Measurements from ENCODE around the gene TTYH2. TPM values are rescaled to one million over a fixed set of nuclear protein-coding genes. Genes with fewer than 3 reads are reported as not detected.

Gene TTYH2
- total and polyA plus RNA-seq, 8 donors, result 0.58 to 17.9 (median 1.5) TPM

DNA sequence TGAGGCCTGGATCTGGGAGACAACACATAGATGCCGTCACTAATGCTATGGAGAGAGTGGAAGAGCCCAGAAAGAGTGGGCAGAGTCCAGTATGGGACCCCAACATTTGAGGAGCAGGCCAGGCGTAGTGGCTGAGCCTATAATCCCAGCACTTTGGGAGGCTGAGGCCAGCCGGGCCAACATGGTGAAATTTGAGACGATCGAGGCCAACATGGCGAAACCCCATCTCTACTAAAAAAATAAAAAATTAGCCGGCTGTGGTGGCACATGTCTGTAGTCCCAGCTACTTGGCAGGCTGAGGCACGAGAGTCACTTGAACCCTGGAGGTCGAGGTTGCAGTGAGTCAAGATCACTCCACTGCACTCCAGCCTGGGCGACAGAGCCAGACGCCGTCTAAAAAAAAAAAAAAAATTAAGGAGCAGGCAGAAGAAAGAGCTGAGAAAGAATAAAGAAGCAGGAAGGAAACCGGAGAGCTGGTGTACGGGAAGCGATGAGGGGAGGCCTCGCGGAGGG, 54.7 kb downstream of the TTYH2 start:
- Histone ChIP-seq H3K4me1 (peaks cover 0 to 8% (median 0%) of the 10 kb centered on the region in 4 donors), H3K36me3 (no peaks in the 10 kb centered on the region), H3K4me3 (no peak overlapping the region), H3K9me3 (no peaks in the 10 kb centered on the region), H3K27ac (no peak overlapping the region), H3K27me3 (peaks cover 0 to 54% (median 5%) of the 10 kb centered on the region in 3 donors)
- DNase-seq, result no peak
- intact Hi-C loops (cut with DNase I; ENCODE audit: low total_unique reads), result no loop called here
- no peak for TF ChIP-seq POLR2A (IDR thresholded peaks at IDR 0.05)
- TF ChIP-seq EP300 (IDR thresholded peaks at IDR 0.05), result no peak
- TF ChIP-seq POLR2AphosphoS5 (IDR thresholded peaks at IDR 0.05), result no peak
- no peak for TF ChIP-seq CTCF (IDR thresholded peaks at IDR 0.05)
- 65 to 77% (median 74%) methylated on average over 17 of the region's 17 CpGs for WGBS, 5 donors

- 57 to 76% (median 65%) methylated on average over 6 to 8 of the region's 8 CpGs for WGBS, 5 donors
- H3K36me3 ChIP-seq, result no peaks in the 10 kb centered on the region
Observed at GRCh38 chr17:74268558-74268957, 55.2 kb downstream of the TTYH2 start.

DNA sequence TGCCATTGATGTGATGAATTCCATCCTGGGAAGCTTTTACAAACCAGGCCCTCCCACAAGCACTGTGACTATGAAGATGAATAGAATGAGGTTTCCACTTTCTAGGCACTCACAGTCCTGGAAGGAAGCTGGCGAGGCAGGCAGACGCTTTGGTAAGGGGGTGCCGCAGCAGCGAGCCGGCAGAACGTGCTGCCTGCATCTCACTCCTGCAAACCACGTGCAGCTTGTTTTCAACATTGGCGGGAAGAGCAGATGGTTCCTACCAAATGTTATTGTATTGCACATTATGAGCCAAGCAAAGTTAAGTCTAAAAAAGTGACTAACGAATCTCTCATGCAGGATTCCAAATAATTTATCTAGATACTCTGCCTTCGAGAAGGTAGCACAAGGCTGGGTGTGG, 57.0 kb downstream of the TTYH2 start:
- Histone ChIP-seq H3K36me3 (no peaks in the 10 kb centered on the region), H3K9me3 (no peaks in the 10 kb centered on the region), H3K27ac (no peak overlapping the region), H3K4me1 (peaks cover 0 to 19% (median 12%) of the 10 kb centered on the region in 4 donors), H3K4me3 (no peak overlapping the region), H3K27me3 (peaks cover 0 to 75% (median 20%) of the 10 kb centered on the region in 3 donors)
- intact Hi-C loops (cut with DNase I; ENCODE audit: low total_unique reads), result no loop called here
- DNase-seq, result peak in 1 of 2 donors; percentile 69
- no peak for TF ChIP-seq POLR2A (IDR thresholded peaks at IDR 0.05)
- TF ChIP-seq CTCF (IDR thresholded peaks at IDR 0.05), result no peak
- TF ChIP-seq POLR2AphosphoS5 (IDR thresholded peaks at IDR 0.05), result no peak
- TF ChIP-seq EP300 (IDR thresholded peaks at IDR 0.05), result no peak
- WGBS, 5 donors, result 56 to 69% (median 63%) methylated on average over 10 of the region's 10 CpGs

More at GRCh38 chr17:74268558-74268957, 55.2 kb downstream of the TTYH2 start:
- intact Hi-C loops (cut with DNase I; ENCODE audit: low total_unique reads), result no loop called here
- peaks cover 0 to 58% (median 5%) of the 10 kb centered on the region in 3 donors for H3K27me3 ChIP-seq
- no peak for TF ChIP-seq POLR2A (IDR thresholded peaks at IDR 0.05)
- no peak for TF ChIP-seq CTCF (IDR thresholded peaks at IDR 0.05)
- no peak for TF ChIP-seq EP300 (IDR thresholded peaks at IDR 0.05)
- no peak for TF ChIP-seq POLR2AphosphoS5 (IDR thresholded peaks at IDR 0.05)
- no peak overlapping the region for H3K27ac ChIP-seq
- peak in 1 of 2 donors; percentile 36 for DNase-seq
- no peaks in the 10 kb centered on the region for H3K9me3 ChIP-seq
- H3K4me3 ChIP-seq, result no peak overlapping the region
- H3K4me1 ChIP-seq, result peaks cover 0 to 8% (median under 1%) of the 10 kb centered on the region in 4 donors

GRCh38 chr17:74271281-74271680, 57.9 kb downstream of the TTYH2 start:
- H3K4me3 ChIP-seq, result no peak overlapping the region
- peaks cover 0 to 84% (median 20%) of the 10 kb centered on the region in 3 donors for H3K27me3 ChIP-seq
- no peak for DNase-seq
- H3K9me3 ChIP-seq, result no peaks in the 10 kb centered on the region
- no peak overlapping the region for H3K27ac ChIP-seq
- WGBS, 5 donors, result 74 to 89% (median 76%) methylated on average over 3 of the region's 3 CpGs
- TF ChIP-seq EP300 (IDR thresholded peaks at IDR 0.05) (no peak), POLR2A (IDR thresholded peaks at IDR 0.05) (no peak), POLR2AphosphoS5 (IDR thresholded peaks at IDR 0.05) (no peak), CTCF (IDR thresholded peaks at IDR 0.05) (no peak)
- peaks cover 0 to 26% (median 16%) of the 10 kb centered on the region in 4 donors for H3K4me1 ChIP-seq
- no peaks in the 10 kb centered on the region for H3K36me3 ChIP-seq
- intact Hi-C loops (cut with DNase I; ENCODE audit: low total_unique reads), result no loop called here
